HG03571 (cell line): ENCODE data around the gene LHX3.
"Not testable (repeated sequence)": the region's sequence is repeated elsewhere in the genome, so short reads cannot be mapped to it uniquely, and the experiment has no call there.

Experiments used
- ATAC-seq: cut with Tn5 transposase; IDR thresholded peaks from one replicate; pipeline ENCODE4 v1.9.1; 2021; ENCODE audit not compliant: unreplicated experiment

Gene LHX3

DNA sequence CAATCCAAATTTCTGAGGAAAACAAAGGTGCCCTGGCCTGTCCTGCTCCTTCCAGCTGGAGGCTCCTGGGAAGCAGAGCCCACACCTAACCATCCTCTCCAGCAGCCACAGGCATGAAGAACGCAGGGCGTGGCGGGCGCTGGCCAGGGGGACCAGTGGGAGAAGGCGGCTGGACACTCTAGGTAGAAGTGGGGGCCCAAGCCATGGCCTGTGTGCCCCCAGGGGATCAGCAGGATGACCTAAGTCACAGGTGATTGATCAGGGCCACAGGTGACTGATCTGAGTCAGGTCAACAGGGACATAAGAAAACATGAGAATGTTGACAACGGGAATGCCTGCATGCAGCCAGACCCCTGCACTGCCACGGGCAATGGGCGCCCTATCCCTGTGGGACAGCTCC lies 37.3 kb upstream of the LHX3 start:
- ATAC-seq = no peak

- no peak for ATAC-seq
These were observed 36.6 kb upstream of the LHX3 start for GRCh38 chr9:136241542-136241941.

DNA sequence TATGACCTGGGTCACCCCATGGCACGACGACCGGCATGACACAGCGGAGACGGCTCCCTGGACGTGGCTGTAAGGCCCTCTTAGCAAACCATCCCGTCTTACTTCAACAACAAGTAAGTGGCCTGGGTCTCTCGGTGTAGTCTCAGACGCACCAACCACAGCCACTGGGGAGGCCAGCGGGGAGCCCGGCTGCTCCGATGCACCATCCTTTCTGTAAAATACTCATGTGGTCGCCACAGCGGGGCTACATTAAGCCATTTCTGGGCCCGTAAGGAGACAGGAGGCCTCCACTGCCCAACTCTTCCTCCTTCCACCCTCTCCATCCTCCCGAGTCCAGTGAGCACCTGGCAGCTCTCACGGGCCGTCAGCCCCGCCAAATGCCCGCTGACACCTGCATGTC lies 36.0 kb upstream of the LHX3 start:
- ATAC-seq = no peak

- ATAC-seq = no peak
These were observed 35.0 kb upstream of the LHX3 start for GRCh38 chr9:136239983-136240330.

DNA sequence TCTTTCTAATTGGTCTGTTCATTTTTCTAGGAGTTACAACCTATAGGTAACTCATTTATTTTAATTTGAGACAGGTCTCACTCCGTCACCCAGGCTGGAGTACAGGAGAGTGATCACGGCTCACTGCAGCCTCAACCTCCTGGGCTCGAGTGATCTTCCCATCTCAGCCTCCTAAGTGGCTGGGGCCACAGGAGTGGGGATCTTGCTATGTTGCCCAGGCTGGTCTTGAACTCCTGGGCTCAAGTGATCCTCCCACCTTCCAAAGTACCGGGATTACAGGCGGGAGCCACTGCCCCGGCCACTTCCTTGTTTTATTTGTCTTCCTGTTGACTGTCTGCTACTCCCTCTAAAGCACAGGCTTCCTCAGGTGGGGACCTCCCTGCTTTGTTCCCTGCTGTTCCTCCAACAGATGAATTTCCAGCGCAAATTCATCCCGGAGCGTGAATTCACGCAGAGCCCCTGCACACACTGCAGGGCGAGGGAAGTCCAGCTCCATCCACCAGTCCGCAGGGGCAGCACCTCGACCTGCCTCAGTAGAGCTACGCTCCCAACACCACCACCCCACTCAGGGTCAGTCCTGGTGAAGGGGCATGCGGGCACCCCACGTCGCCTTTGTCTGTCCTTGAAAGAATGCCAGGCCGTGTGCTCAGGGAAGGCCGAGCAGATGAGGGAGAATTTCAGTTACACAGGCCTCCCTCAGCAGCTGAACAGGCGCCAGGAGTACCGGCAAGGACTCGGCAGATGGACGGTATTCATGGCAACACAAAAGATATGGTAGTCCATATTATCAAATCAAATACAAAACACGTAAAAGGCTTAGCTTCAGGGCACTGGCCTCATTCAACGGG lies 34.4 kb upstream of the LHX3 start:
- ATAC-seq = no peak

DNA sequence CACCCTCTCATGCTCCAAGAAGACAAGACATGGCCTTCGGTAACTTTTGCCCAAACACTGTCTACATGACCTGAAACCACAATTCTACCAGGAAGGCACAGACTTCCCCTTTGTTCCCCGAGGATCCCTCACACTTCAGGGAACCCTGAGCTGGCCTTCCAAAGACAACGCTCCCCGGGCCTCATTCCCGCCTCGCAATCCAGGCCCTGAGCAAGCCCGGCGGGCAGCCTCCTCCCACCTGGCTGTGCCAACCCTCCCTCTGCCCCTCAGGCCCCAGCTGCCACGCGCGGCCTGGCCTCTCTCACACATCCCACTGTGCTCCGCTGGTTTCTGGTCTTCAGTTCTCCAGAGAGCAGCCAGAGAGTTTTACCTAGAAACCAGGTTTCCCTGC lies 33.4 kb upstream of the LHX3 start:
- ATAC-seq = no peak

GRCh38 chr9:136237486-136238341 lies 32.8 kb upstream of the LHX3 start:
- no peak for ATAC-seq

DNA sequence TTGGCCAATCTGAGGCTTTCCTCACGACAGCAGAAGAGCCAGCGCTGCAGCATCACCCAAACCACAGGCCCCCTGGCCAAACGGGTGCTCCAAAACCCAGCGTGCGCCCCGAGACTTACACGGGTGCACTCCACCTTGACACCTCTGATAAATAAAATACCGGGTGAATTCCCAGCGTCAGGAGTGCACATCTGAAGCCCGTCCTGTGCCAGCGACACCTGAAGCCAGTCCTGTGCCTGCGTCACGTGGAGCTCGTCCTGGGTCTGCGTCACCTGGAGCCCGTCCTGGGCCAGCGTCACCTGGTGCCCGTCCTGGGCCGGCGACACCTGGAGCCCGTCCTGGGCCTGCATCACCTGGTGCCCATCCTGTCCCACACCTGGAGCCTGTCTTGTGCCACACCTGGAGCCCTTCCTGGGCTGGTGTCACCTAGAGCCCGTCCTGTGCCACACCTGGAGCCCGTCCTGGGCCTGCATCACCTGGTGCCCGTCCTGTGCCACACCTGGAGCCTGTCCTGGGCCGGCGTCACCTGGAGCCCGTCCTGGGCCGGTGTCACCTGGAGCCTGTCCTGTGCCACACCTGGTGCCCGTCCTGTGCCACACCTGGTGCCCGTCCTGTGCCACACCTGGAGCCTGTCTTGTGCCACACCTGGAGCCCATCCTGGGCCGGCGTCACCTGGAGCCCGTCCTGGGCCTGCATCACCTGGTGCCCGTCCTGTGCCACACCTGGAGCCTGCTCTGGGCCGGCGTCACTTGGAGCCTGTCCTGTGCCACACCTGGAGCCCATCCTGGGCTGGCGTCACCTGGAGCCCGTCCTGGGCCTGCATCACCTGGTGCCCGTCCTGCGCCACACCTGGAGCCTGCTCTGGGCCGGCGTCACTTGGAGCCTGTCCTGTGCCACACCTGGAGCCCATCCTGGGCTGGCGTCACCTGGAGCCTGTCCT lies 31.8 kb upstream of the LHX3 start:
- ATAC-seq = not testable (repeated sequence)

- ATAC-seq = no peak
These were observed 31.0 kb upstream of the LHX3 start for GRCh38 chr9:136235709-136236455.

GRCh38 chr9:136235171-136235570 lies 30.2 kb upstream of the LHX3 start:
- ATAC-seq = no peak

- ATAC-seq = no peak
These were observed 29.7 kb upstream of the LHX3 start for GRCh38 chr9:136234597-136234996.

DNA sequence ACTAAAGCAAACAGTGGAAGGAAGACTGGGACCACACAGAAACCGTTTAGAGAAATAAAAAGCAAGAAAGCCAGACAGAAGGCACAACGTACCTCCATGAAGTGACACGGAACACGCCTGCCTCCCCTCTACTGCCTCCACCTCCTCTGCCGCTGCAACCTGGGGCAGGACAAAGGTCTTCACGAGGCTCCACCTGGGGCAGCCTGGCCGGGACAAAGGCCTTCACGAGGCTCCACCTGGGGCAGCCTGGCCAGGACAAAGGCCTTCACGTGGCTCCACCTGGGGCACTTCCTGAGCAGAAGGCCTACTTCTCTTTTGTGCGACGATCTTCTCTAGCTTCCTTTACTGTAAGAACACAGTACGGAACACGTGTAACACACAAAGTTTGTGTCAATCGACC lies 28.9 kb upstream of the LHX3 start:
- no peak for ATAC-seq

GRCh38 chr9:136233411-136233810 lies 28.5 kb upstream of the LHX3 start:
- no peak for ATAC-seq

DNA sequence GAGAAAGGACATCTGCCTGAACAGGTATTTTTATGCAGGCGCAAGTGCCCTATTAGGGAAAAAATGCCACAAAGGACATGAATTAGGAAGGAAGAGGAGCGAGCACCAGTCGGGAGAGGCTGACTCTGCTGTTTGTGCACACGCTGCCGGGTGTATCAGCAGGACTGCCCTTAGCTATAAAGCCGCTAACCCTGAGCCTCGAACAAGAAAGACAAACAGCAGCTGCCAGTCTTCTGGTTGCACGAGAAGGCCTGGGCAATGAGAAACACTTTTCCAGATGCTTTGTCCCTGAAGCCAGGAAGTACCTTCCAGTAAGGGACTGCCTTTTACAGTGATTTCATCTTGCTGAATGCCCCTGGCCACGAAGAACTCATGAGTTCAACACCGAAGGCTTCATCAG lies 28.0 kb upstream of the LHX3 start:
- ATAC-seq = no peak

GRCh38 chr9:136231478-136232297 lies 26.8 kb upstream of the LHX3 start:
- ATAC-seq = no peak

- no peak for ATAC-seq
These were observed 25.8 kb upstream of the LHX3 start for GRCh38 chr9:136230773-136231172.

- no peak for ATAC-seq
These were observed 25.4 kb upstream of the LHX3 start for GRCh38 chr9:136230365-136230764.

DNA sequence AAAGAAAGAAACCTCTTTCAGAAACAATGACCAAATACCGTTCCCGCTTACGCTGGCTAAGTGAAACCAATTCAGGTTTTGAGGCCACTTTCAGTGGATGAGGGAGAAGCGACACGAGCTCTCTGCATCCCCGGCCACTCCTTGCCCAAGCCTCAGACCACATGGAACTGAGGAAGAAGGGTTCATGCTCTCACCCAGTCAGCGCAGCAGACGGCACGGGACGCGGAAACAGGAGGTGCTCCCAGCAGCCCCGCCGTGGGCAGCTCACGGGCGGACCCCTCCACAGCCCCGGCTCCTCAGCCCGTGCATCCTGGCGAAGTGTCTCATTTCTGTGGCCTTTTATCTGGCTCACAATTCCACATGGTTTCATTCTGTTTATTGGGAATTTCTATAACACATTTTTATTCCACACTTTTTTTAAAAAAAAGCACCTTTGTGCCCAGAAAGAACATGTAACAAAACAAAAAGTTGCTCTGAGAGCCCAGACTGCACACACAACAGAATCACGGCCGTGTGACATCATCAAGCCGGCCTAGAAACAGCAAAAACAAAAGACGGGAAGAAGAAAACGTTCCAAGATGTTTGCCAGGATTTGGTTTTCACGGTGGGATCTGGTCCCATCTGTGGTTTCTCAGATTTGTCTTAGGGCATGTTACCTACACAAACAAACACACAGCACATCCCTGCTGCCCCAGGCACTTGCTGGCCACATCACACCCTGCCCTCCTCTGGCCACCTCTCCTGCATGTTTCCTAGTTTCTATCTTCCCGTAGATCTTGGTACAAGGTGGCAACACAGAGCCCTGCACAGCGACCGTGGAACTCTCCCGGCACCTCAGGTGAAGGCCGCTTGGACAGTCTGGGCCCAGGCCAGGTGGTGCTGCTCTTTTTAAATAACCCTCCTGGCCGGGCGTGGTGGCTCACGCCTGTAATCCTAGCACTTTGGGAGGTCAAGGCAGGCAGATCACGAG lies 24.5 kb upstream of the LHX3 start:
- ATAC-seq = no peak
